ENCODE data around the gene NFKBIB. TPM values are rescaled to one million over a fixed set of nuclear protein-coding genes. Genes with fewer than 3 reads are reported as not detected.

Gene NFKBIB
- polyA plus RNA-seq, 1 of the 3 experiments (the other 2 are of a cell fraction), result 31.8 TPM

- Histone ChIP-seq H3K27me3 (ENCODE audit: insufficient read depth) (no peaks in the 10 kb centered on the region), H3K36me3 (replicated peaks in 1 of 2; ENCODE audit: control insufficient read depth in 1 of 2, insufficient read depth in 2 of 2, low read length in 1 of 2) (peaks cover 14 to 18% of the 10 kb centered on the region in 2 experiments), H4K20me1 (ENCODE audit: insufficient read depth) (no peaks in the 10 kb centered on the region), H3K4me2 (no peak overlapping the region), H2AFZ (ENCODE audit: low read depth) (no peak overlapping the region), H3K9me3 (no peaks in the 10 kb centered on the region), H3K9ac (no peak overlapping the region), H3K4me1 (ENCODE audit: control insufficient read depth in 1 of 2, insufficient read depth in 2 of 2, low read depth in 1 of 2, low read length in 1 of 2) (peaks cover 0 to 11% of the 10 kb centered on the region in 2 experiments; a peak in 1 of 4 replicates), H3K27ac (ENCODE audit: low read depth in 2 of 2, low read length in 1 of 2) (no peak overlapping the region), H3K79me2 (ENCODE audit: insufficient read depth) (peaks cover 52% of the 10 kb centered on the region), H3K9me2 (no peaks in the 10 kb centered on the region), H3F3A (replicated peaks; ENCODE audit: insufficient read depth) (peaks cover 3% of the 10 kb centered on the region), H3K4me3 (ENCODE audit: low read depth in 2 of 2, low read length in 1 of 2) (no peak overlapping the region)
- POLR2A ChIA-PET, result no interaction called here
- 82% methylated on average over 4 of the region's 4 CpGs for WGBS (ENCODE audit: low lambda C conversion rate)
- CTCF ChIA-PET, result interaction anchor here (1.4 to 3.0 kb wide), 4 partner anchors 9 to 525 kb away, joined by 4 to 24 read pairs (median 17); partner anchors contain the start of gene FAM98C
- no peak for DNase-seq
- TF ChIP-seq TAF1 (IDR thresholded peaks at IDR 0.05; ENCODE audit: borderline replicate concordance, low read depth, low read length) (no peak), CTCF (IDR thresholded peaks at IDR 0.05) (no peak), EP300 (IDR thresholded peaks at IDR 0.05; ENCODE audit: borderline replicate concordance in 1 of 2, low read depth in 1 of 2, low read length in 1 of 2) (no peak), NRF1 (IDR thresholded peaks at IDR 0.05; ENCODE audit: low read depth, low read length) (no peak), RAD21 (IDR thresholded peaks at IDR 0.05; ENCODE audit: low read length) (no peak), SMC3 (IDR thresholded peaks at IDR 0.05; ENCODE audit: low read depth, low read length) (no peak), IRF3 (IDR thresholded peaks at IDR 0.05; ENCODE audit: low read depth, low read length) (no peak), ZBTB33 (IDR thresholded peaks at IDR 0.05; ENCODE audit: borderline replicate concordance, low read depth) (no peak), CHD2 (IDR thresholded peaks at IDR 0.05; ENCODE audit: low read length, partially characterized antibody) (no peak), MXI1 (IDR thresholded peaks at IDR 0.05; ENCODE audit: low read depth, low read length) (no peak), FOXJ3 (CRISPR knock-in tag; IDR thresholded peaks at IDR 0.05) (no peak), RFX5 (IDR thresholded peaks at IDR 0.05; ENCODE audit: low read length) (no peak), REST (IDR thresholded peaks at IDR 0.05; ENCODE audit: low read depth, low read length) (no peak), USF1 (IDR thresholded peaks at IDR 0.05; ENCODE audit: borderline replicate concordance, low read depth) (no peak), MAX (IDR thresholded peaks at IDR 0.05; ENCODE audit: low read depth) (no peak), TEAD4 (IDR thresholded peaks at IDR 0.05; ENCODE audit: borderline replicate concordance, insufficient read depth) (no peak), JUND (IDR thresholded peaks at IDR 0.05) (no peak), FOSL2 (IDR thresholded peaks at IDR 0.05; ENCODE audit: borderline replicate concordance, low read depth) (no peak), GATA2 (CRISPR knock-in tag; IDR thresholded peaks at IDR 0.05) (no peak)
Observed at GRCh38 chr19:38928391-38929001, 28.7 kb downstream of the NFKBIB start.
